Measurements from ENCODE around the gene ACTL8.

DNA sequence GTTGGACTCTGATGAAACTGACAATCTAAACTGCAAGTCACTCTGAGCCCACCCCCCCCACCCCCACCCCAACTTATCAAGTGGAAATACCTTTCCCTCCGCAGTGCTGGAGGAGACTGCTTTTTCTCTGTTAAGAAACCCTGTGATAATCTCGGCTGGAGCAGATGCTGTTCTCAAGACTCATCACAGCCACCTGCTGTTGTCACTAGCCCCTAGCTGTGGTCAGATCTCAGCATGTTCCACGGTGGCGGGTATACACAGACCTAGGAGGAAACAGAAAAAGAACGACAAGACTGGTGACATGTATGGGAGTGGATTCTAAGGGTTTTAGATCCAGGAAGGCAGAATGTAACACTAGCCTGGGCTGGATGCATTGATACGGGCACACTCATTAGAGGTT, 2.3 kb downstream of the ACTL8 start:
- TF ChIP-seq MYC (IDR thresholded peaks at IDR 0.05; ENCODE audit: borderline replicate concordance, low read length) (no peak), CEBPB (IDR thresholded peaks at IDR 0.05) (no peak), POLR2A (IDR thresholded peaks at IDR 0.05; ENCODE audit: low read length) (no peak), CHD2 (IDR thresholded peaks at IDR 0.05; ENCODE audit: low read length, partially characterized antibody) (no peak), PHF8 (IDR thresholded peaks at IDR 0.05; ENCODE audit: borderline replicate concordance, low read depth) (no peak)
- TF ChIP-seq, protein P1, sequence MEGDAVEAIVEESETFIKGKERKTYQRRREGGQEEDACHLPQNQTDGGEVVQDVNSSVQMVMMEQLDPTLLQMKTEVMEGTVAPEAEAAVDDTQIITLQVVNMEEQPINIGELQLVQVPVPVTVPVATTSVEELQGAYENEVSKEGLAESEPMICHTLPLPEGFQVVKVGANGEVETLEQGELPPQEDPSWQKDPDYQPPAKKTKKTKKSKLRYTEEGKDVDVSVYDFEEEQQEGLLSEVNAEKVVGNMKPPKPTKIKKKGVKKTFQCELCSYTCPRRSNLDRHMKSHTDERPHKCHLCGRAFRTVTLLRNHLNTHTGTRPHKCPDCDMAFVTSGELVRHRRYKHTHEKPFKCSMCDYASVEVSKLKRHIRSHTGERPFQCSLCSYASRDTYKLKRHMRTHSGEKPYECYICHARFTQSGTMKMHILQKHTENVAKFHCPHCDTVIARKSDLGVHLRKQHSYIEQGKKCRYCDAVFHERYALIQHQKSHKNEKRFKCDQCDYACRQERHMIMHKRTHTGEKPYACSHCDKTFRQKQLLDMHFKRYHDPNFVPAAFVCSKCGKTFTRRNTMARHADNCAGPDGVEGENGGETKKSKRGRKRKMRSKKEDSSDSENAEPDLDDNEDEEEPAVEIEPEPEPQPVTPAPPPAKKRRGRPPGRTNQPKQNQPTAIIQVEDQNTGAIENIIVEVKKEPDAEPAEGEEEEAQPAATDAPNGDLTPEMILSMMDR (IDR thresholded peaks at IDR 0.05), result no peak
